ENCODE results near the gene PDLIM7.
A peak's percentile ranks its signal among the peaks of the same experiment; 100 is the strongest.
"Not testable (repeated sequence)": the region's sequence is repeated elsewhere in the genome, so short reads cannot be mapped to it uniquely, and the experiment has no call there.

The PDLIM7 gene

GRCh38 chr5:177486256-177486655 lies 11.1 kb downstream of the PDLIM7 start:
- Histone ChIP-seq H3K4me3 (ENCODE audit: low read depth, low read length) (no peak overlapping the region), H3K36me3 (peaks cover 15% of the 10 kb centered on the region), H3K27me3 (ENCODE audit: insufficient read depth, low read depth, severe bottlenecking) (no peaks in the 10 kb centered on the region), H3K9me3 (ENCODE audit: severe bottlenecking) (no peaks in the 10 kb centered on the region), H3K27ac (no peak overlapping the region)
- no peak for TF ChIP-seq CTCF (IDR thresholded peaks at IDR 0.05; ENCODE audit: low read depth, low read length)
- no peak for DNase-seq

- not testable (repeated sequence) for DNase-seq; H3K9me3 ChIP-seq (ENCODE audit: severe bottlenecking); H3K27me3 ChIP-seq (ENCODE audit: insufficient read depth, low read depth, severe bottlenecking); H3K27ac ChIP-seq; H3K4me3 ChIP-seq (ENCODE audit: low read depth, low read length)
- peaks cover 15% of the 10 kb centered on the region for H3K36me3 ChIP-seq
Observed at GRCh38 chr5:177485753-177486152, 11.7 kb downstream of the PDLIM7 start.

GRCh38 chr5:177484902-177485549 lies 12.4 kb downstream of the PDLIM7 start:
- Histone ChIP-seq H3K36me3 (peaks cover 10% of the 10 kb centered on the region), H3K27me3 (ENCODE audit: insufficient read depth, low read depth, severe bottlenecking) (no peaks in the 10 kb centered on the region), H3K4me3 (ENCODE audit: low read depth, low read length) (no peak overlapping the region), H3K27ac (peak overlapping the region; percentile 64), H3K9me3 (ENCODE audit: severe bottlenecking) (no peaks in the 10 kb centered on the region)
- no peak for DNase-seq
- no peak for TF ChIP-seq CTCF (IDR thresholded peaks at IDR 0.05; ENCODE audit: low read depth, low read length)

GRCh38 chr5:177483994-177484901 lies 13.2 kb downstream of the PDLIM7 start:
- Histone ChIP-seq H3K4me3 (ENCODE audit: low read depth, low read length) (no peak overlapping the region), H3K9me3 (ENCODE audit: severe bottlenecking) (no peaks in the 10 kb centered on the region), H3K36me3 (peaks cover 6% of the 10 kb centered on the region), H3K27ac (peak overlapping the region; percentile 64), H3K27me3 (ENCODE audit: insufficient read depth, low read depth, severe bottlenecking) (no peaks in the 10 kb centered on the region)
- TF ChIP-seq CTCF (IDR thresholded peaks at IDR 0.05; ENCODE audit: low read depth, low read length) = no peak
- DNase-seq = peak; percentile 59

GRCh38 chr5:177483042-177483441 lies 14.4 kb downstream of the PDLIM7 start:
- Histone ChIP-seq H3K36me3 (peaks cover 3% of the 10 kb centered on the region), H3K27me3 (ENCODE audit: insufficient read depth, low read depth, severe bottlenecking) (no peaks in the 10 kb centered on the region), H3K27ac (no peak overlapping the region), H3K4me3 (ENCODE audit: low read depth, low read length) (no peak overlapping the region), H3K9me3 (ENCODE audit: severe bottlenecking) (no peaks in the 10 kb centered on the region)
- no peak for DNase-seq
- TF ChIP-seq CTCF (IDR thresholded peaks at IDR 0.05; ENCODE audit: low read depth, low read length) = no peak

- no peak overlapping the region for H3K27ac ChIP-seq
- H3K9me3 ChIP-seq (ENCODE audit: severe bottlenecking) = no peaks in the 10 kb centered on the region
- no peak overlapping the region for H3K4me3 ChIP-seq (ENCODE audit: low read depth, low read length)
- no peaks in the 10 kb centered on the region; the same call in none of the 2 replicates for H3K36me3 ChIP-seq
- TF ChIP-seq CTCF (IDR thresholded peaks at IDR 0.05; ENCODE audit: low read depth, low read length) = no peak
- no peak for DNase-seq
- H3K27me3 ChIP-seq (ENCODE audit: insufficient read depth, low read depth, severe bottlenecking) = no peaks in the 10 kb centered on the region
Observed at GRCh38 chr5:177482359-177482795, 15.0 kb downstream of the PDLIM7 start.
